Measurements from ENCODE around the gene NDUFAF8. TPM values are rescaled to one million over a fixed set of nuclear protein-coding genes. Genes with fewer than 3 reads are reported as not detected.

The NDUFAF8 gene
- total and polyA plus RNA-seq, 2 donors (not counting 1 experiment from before 2014, with no cell fraction given): 41.7 to 42.6 TPM

GRCh38 chr17:81274471-81274855, 35.3 kb downstream of the NDUFAF8 start:
- Mint-ChIP-seq H3K9me3 (ENCODE audit: insufficient read depth) (no peaks in the 10 kb centered on the region), H3K4me1 (no peaks in the 10 kb centered on the region), H3K27me3 (no peaks in the 10 kb centered on the region), H3K4me3 (no peak overlapping the region), H3K27ac (no peak overlapping the region)
- no peak for DNase-seq
- TF ChIP-seq EZH2 (IDR thresholded peaks at IDR 0.05; ENCODE audit: borderline replicate concordance, insufficient read depth, low read depth, low read length, poor library complexity, severe bottlenecking) (no peak), CTCF (IDR thresholded peaks at IDR 0.05) (no peak)
- H3K4me2 ChIP-seq (replicated peaks; ENCODE audit: low read depth, low read length, poor library complexity, severe bottlenecking): no peak overlapping the region
- peaks cover 40% of the 10 kb centered on the region for H3K79me2 ChIP-seq (ENCODE audit: control insufficient read depth, insufficient read depth, low read length)
- ChIA-PET CTCF (no interaction called here), POLR2A (no interaction called here)
- H2AFZ ChIP-seq (ENCODE audit: insufficient read depth, low read depth, low read length, poor library complexity, severe bottlenecking): no peak overlapping the region
- 100% methylated on average over 14 of the region's 14 CpGs for WGBS (ENCODE audit: insufficient coverage)
- H3K4me3 ChIP-seq (ENCODE audit: control extremely low read depth in 1 of 5, extremely low read depth in 1 of 5, insufficient read depth in 1 of 5, low read depth in 2 of 5, low read length in 4 of 5): no peak overlapping the region
- ATAC-seq (ENCODE audit: low read depth): no peak
- H3K36me3 ChIP-seq (replicated peaks in 1 of 2; ENCODE audit: control extremely low read depth in 1 of 2, control insufficient read depth in 1 of 2, extremely low read depth in 1 of 2, insufficient read depth in 2 of 2, low read length in 1 of 2): peaks cover 0 to 68% of the 10 kb centered on the region in 2 experiments
- H3K27me3 ChIP-seq (replicated peaks in 1 of 4; ENCODE audit: control extremely low read depth in 1 of 4, control insufficient read depth in 3 of 4, insufficient read depth in 4 of 4, low read length in 3 of 4): no peaks in the 10 kb centered on the region
- intact Hi-C loops (cut with micrococcal nuclease): no loop called here
- no peaks in the 10 kb centered on the region for H3K9me3 ChIP-seq (ENCODE audit: control extremely low read depth in 1 of 3, control insufficient read depth in 2 of 3, insufficient read depth in 1 of 3, low read length in 2 of 3)
- peaks cover 30% of the 10 kb centered on the region for H4K20me1 ChIP-seq (ENCODE audit: control insufficient read depth, insufficient read depth, low read length, poor library complexity, severe bottlenecking)
- no peaks in the 10 kb centered on the region for H3K4me1 ChIP-seq (ENCODE audit: control insufficient read depth in 2 of 2, insufficient read depth in 2 of 2, low read length in 2 of 2)
- no peak overlapping the region for H3K27ac ChIP-seq (ENCODE audit: low read length in 2 of 2)
- no peak overlapping the region for H3K9ac ChIP-seq (ENCODE audit: low read length)

GRCh38 chr17:81276781-81277180, 37.7 kb downstream of the NDUFAF8 start:
- ChIA-PET POLR2A (interaction anchor here (0.6 kb wide), 1 partner anchor 18 kb away, joined by 3 read pairs; the partner anchor contains the start of gene SLC38A10), CTCF (no interaction called here)
- no peak for ATAC-seq (ENCODE audit: low read depth)
- DNase-seq: no peak
- peaks cover 0 to 74% of the 10 kb centered on the region in 2 experiments for H3K36me3 ChIP-seq (replicated peaks in 1 of 2; ENCODE audit: control extremely low read depth in 1 of 2, control insufficient read depth in 1 of 2, extremely low read depth in 1 of 2, insufficient read depth in 2 of 2, low read length in 1 of 2)
- H3K9me3 Mint-ChIP-seq (ENCODE audit: insufficient read depth): no peaks in the 10 kb centered on the region
- no peak overlapping the region for H3K4me3 Mint-ChIP-seq
- no peaks in the 10 kb centered on the region for H3K27me3 Mint-ChIP-seq
- no peak overlapping the region for H3K4me3 ChIP-seq (ENCODE audit: control extremely low read depth in 1 of 5, extremely low read depth in 1 of 5, insufficient read depth in 1 of 5, low read depth in 2 of 5, low read length in 4 of 5)
- no peak overlapping the region for H3K4me2 ChIP-seq (replicated peaks; ENCODE audit: low read depth, low read length, poor library complexity, severe bottlenecking)
- peaks cover 42% of the 10 kb centered on the region for H4K20me1 ChIP-seq (ENCODE audit: control insufficient read depth, insufficient read depth, low read length, poor library complexity, severe bottlenecking)
- H3K27ac Mint-ChIP-seq: no peak overlapping the region
- intact Hi-C loops (cut with micrococcal nuclease): no loop called here
- no peak for TF ChIP-seq EZH2 (IDR thresholded peaks at IDR 0.05; ENCODE audit: borderline replicate concordance, insufficient read depth, low read depth, low read length, poor library complexity, severe bottlenecking)
- no peaks in the 10 kb centered on the region for H3K4me1 Mint-ChIP-seq
- H3K27me3 ChIP-seq (replicated peaks in 1 of 4; ENCODE audit: control extremely low read depth in 1 of 4, control insufficient read depth in 3 of 4, insufficient read depth in 4 of 4, low read length in 3 of 4): no peaks in the 10 kb centered on the region
- H3K9me3 ChIP-seq (ENCODE audit: control extremely low read depth in 1 of 3, control insufficient read depth in 2 of 3, insufficient read depth in 1 of 3, low read length in 2 of 3): no peaks in the 10 kb centered on the region
- no peak overlapping the region for H2AFZ ChIP-seq (ENCODE audit: insufficient read depth, low read depth, low read length, poor library complexity, severe bottlenecking)
- H3K9ac ChIP-seq (ENCODE audit: low read length): no peak overlapping the region
- WGBS (ENCODE audit: insufficient coverage): 97% methylated on average over 11 of the region's 11 CpGs
- H3K79me2 ChIP-seq (ENCODE audit: control insufficient read depth, insufficient read depth, low read length): peaks cover 64% of the 10 kb centered on the region
- H3K4me1 ChIP-seq (ENCODE audit: control insufficient read depth in 2 of 2, insufficient read depth in 2 of 2, low read length in 2 of 2): no peaks in the 10 kb centered on the region
- no peak overlapping the region for H3K27ac ChIP-seq (ENCODE audit: low read length in 2 of 2)

Data from B cell (primary cell).